ENCODE results near the gene TMEM214.

TMEM214 gene

GRCh38 chr2:27010139-27010538 is 22.6 kb upstream of the TMEM214 start:
- DNase-seq = no peak

- no peak for DNase-seq
Observed at GRCh38 chr2:27013738-27014137, 19.0 kb upstream of the TMEM214 start.

GRCh38 chr2:27014771-27015433 is 17.9 kb upstream of the TMEM214 start:
- no peak for DNase-seq

GRCh38 chr2:27016801-27017325 is 15.9 kb upstream of the TMEM214 start:
- DNase-seq = peak; percentile 48

DNA sequence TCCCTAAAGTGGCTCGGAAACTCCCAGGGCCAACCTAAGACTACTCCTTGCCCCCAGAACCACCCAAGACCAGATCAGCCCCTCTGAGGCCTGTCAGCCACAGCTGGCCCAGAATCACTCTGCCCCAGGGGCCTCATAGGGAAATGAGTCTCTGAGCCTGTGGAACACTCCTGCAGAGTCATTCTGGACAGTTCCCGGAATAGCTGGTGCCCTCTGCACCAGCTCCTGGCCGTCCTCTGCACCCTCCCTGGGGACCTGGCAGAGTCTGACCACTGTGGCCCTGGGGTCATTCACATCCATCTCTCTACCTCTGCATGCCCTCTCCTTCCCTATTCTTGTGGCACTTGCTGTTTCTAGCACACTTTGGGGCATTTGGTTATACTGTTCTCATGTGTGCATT is 14.6 kb upstream of the TMEM214 start:
- DNase-seq = no peak

DNA sequence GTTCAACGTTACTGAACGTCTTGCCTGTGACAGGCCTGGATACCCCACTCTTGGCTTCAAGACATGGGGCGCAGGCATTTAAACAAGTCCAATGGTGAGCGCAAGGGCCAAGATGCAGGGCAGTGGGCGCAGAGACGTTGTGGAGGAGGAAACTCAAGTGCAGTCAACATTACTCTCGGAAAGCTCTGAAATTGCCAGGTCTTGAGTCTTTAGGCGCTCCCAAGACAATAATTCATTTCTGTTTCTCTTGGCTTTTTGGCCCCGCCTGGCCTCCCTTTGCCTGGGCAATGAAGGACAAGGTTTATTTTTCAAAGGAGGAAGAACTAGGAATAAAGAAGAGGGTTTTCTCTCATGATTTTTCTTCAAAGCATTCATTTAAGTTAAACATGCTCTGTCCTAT is 13.3 kb upstream of the TMEM214 start:
- no peak for DNase-seq

DNA sequence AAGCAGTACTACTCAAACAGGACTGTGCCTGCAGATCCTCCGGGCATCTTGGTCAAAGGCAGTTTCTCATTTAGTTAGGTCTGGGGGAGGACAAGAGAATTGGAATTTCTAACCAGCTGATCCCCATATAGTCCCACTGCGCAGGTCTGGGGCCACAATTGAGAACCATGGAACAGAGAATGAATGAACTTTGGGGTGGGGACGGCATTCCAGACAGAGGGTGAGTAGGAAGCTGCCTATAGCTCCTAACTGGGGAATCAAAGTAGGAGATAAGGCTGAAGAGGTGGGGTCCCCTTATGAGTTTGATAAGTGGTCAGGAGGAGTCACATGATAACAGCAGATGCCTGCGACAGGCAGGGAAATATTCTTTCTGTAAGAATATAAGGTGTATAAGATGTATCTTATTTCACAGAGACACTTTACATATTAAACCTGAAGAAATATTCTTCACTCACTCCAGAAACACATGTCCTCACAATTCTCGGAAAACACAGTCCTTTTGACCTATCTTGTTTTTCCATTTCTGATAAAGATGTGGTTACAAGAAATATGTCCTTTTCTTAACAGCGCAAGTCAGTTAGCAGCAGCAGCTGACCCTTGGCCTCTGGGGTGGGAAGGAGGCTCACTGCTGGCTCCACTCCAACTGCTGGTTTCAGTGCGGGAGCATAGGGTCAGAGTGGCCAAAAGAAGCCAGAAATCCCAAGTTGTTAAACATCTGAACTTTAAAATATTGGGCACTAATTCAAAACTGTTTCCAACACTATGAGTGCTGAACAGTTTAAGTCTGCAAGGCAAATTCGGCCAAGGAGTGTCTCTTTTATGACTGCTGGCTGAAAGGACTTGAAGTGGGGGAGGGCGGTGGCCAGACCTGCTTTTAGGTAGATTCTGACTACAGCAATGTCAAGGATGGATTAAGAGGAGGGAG is 12.6 kb upstream of the TMEM214 start:
- no peak for DNase-seq

DNA sequence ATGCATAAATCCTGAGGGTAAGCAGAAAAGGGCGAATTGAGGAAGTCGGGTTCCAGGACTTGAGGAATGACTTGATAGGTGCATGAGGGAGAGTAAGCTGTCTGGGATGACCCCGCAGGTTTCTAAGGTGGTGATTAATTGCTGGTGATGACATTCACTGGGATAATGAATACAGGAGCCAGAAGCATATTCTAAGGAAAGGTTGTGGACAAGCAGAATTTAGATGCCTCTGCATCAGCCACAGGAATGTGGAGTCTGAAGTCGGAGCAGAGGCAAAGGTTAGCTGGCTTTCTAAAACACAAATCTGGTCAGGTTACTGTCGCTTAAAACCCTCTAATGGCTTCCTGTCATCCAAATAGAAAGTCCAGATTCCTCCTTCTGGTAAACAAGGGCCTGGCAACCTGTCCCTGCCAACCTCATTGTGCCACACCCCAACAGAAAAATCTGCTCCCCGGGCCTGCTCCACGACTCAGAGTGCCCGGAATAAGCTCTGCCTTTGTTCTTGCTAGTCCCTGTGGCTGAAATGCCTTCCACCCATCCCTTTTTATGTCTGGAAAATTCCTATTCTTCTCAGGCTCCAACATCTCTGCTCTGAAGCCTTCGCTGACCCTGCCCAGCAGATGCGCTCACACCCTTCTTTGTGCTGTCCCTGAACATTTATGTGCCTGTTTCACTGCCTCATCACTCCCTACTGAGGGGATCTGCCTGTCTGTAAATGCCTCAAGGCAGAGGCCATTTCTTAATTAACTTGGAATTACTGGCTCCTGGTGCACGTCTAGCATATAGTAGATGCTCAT is 11.3 kb upstream of the TMEM214 start:
- DNase-seq = no peak

GRCh38 chr2:27023740-27024139 is 9.0 kb upstream of the TMEM214 start:
- no peak for DNase-seq

- no peak for DNase-seq
Observed at GRCh38 chr2:27024188-27024587, 8.6 kb upstream of the TMEM214 start.

DNA sequence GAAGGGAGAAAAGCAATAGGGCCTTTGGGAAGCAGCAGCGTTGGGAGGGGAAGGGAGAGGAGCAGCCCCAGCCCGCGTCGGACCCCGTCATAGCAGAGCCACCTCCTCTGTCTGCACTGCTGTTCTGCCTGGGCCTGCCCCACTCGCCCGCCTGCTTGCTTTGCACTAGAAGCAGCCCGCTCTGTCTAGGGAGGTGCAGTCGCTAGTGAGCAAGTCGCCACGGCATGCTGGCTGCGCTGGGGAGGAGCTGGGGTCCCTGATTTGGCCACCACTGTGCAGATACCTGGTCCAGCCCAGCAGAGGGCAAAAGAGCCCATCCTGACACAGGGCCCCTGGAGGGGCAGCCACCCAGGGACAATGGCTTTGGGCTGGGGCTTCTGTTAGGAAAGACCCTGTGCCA is 8.0 kb upstream of the TMEM214 start:
- DNase-seq = no peak

GRCh38 chr2:27025281-27025800 is 7.4 kb upstream of the TMEM214 start:
- no peak for DNase-seq

DNA sequence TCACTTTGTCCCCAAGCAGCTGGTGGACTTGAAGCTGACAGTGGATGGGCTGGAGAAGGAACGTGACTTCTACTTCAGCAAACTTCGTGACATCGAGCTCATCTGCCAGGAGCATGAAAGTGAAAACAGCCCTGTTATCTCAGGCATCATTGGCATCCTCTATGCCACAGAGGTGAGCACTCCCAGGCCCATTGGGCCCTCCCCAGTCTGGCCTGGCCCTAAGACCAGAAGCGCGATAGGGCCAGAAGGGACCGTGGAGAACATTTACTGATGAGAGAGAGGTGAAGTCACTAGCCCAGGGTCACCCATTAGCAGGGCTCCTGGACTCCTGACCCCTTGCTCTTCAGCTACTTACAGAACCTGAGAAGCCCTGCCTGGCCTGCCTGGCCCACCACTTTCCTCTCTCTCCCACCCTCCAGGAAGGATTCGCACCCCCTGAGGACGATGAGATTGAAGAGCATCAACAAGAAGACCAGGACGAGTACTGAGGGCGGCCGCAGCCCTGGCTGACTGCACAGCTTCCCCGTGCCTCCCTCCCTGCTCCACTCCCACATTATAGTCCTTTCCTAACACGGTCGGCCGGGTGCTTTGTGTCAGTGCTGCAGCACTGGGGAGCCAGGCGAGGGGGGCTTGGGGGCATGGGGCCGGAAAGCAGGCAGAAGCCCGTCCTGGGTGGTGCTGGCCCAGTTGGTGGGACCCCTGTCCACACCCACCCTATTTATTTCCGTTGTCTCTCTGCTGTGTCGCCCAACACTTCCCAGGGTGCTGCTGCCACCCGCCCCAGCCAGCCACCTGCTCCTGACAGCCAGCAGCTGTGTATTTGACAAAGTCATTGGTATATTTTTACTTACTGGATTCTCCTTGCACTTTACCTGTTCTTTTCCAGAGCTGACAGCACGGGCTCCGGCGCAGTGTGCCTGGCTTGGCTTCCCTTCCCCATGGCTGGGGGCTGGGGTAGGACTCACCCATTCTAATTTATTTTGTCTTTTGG is 6.6 kb upstream of the TMEM214 start:
- no peak for DNase-seq

DNA sequence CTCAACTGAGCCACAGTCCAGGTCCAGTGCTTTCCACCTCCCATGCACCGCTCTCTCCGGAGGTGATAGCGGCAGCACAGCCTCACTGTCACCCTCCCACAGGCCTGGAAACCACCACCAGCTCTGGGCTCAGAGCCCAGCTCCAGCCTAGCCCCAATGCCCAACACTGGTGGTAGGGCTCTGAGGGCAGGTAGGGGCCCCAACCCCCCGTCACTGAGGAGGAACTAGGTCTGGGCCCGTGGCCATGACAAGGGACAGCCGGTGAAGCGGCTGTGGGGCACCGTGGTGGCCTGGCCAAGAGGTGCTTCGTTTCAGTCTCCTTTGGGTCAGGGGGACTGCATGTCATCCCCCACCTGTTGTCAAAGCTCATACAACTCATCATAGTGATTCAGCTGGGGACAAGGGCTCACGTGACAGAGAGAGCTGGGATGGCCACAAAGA is 5.5 kb upstream of the TMEM214 start:
- no peak for DNase-seq

DNA sequence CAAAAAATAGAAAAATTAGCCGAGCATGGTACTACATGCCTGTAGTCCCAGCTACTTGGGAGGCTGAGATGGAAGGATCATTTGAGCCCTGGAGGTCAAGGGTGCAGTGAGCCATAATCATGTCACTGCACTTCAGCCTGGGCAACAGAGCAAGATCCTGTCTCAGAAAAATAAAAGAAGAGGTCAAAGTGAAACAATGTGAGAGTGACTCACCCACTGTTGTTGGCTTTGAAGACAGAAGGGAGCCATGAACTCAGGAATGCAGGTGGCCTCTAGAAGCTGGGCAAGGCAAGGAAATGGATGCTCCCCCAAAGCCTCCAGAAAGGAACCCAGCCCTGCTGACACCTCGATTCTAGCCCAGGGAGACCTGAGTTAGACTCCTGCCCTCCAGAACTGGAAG is 3.7 kb upstream of the TMEM214 start:
- DNase-seq = peak; percentile 35

GRCh38 chr2:27033253-27033852 is 588 bp downstream of the TMEM214 start:
- no peak for DNase-seq

DNA sequence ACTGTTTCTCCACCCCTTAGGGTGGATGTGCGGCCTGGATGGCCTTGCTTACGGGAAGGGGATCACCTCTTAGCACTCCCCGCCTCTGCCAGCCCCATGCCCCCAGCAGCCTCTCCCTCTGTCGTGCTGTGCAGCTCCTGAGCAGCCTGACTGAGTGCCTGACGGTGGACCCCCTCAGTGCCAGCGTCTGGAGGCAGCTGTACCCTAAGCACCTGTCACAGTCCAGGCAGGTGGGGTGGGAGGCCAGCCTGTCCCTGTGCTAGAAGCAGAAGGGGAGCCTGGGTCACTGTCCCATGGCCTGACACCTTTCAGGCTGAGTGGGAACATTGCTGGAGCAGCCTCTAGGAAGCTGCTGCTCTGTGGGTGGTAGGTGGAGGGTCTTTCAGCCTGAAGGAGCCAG is 5.2 kb downstream of the TMEM214 start:
- no peak for DNase-seq

- DNase-seq = no peak
Observed at GRCh38 chr2:27038631-27039339, 6.0 kb downstream of the TMEM214 start.

- no peak for DNase-seq
Observed at GRCh38 chr2:27039426-27039825, 6.7 kb downstream of the TMEM214 start.

DNA sequence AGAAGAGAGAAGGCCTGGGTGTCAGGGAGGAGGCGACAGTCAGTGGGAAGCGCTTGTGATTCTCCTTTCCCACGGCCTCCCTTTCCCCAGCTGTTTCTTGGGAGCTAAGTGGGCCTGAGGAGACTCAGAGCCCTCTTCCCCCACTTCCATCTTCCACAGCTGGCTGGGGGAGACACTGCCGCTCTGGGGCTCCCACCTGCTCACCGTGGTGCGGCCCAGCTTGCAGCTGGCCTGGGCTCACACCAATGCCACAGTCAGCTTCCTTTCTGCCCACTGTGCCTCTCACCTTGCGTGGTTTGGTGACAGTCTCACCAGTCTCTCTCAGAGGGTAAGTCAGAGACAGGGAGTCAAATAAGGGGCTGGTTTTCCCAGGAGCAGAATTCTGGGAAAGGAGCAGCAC is 7.1 kb downstream of the TMEM214 start:
- DNase-seq = no peak

DNA sequence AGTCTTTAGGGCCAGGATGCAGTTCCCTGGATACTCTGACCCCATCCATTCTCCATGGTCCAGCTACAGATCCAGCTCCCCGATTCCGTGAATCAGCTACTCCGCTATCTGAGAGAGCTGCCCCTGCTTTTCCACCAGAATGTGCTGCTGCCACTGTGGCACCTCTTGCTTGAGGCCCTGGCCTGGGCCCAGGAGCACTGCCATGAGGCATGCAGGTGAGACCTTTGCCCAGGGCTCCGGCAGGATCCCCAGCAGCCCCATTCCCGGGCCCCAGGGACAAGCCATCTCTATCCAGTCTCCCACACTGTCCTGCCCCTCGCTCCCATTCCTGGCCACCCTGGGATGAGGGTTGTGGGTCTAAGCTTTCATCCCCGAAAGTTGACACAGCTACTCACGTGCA is 7.5 kb downstream of the TMEM214 start:
- DNase-seq = no peak

Data from HCEC 1CT (cell line).